ENCODE results near the gene CYYR1. TPM values are rescaled to one million over a fixed set of nuclear protein-coding genes. Genes with fewer than 3 reads are reported as not detected.

The CYYR1 gene
- total RNA-seq, 1 donor from 2014 or later: 51.3 TPM

GRCh38 chr21:26563856-26564503 is 9.1 kb downstream of the CYYR1 start:
- Histone ChIP-seq H3K27ac (no peak overlapping the region), H3K36me3 (no peaks in the 10 kb centered on the region), H3K9me3 (no peaks in the 10 kb centered on the region), H3K4me3 (no peak overlapping the region), H3K4me1 (no peaks in the 10 kb centered on the region), H3K27me3 (no peaks in the 10 kb centered on the region)
- TF ChIP-seq CTCF (IDR thresholded peaks at IDR 0.05): no peak
- intact Hi-C loops (cut with DNase I): no loop called here
- DNase-seq: no peak
- no peak for ATAC-seq

DNA sequence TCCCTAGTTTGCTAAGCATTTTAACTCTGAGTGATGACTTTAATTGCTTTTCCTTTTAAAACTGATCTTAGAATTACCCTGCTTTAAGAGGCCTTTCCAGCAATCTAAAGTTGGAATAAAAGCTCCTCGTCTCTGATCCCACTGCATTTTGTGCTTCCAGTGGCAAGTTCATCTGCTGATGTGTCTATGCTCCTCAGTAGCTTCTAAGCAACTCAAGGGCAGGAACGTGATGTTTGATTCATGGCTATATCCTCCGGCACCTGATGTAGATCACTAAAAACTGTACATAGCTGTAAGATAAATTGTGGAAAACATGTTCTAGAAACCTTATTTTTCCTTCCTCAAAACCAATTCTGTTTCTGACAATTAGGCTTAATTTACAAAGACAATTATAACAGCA is 12.5 kb downstream of the CYYR1 start:
- intact Hi-C loops (cut with DNase I): no loop called here
- H3K36me3 ChIP-seq: no peaks in the 10 kb centered on the region
- ATAC-seq (no peak), DNase-seq (no peak)
- H3K27me3 ChIP-seq: no peaks in the 10 kb centered on the region
- no peak overlapping the region for H3K27ac ChIP-seq
- H3K4me1 ChIP-seq: no peaks in the 10 kb centered on the region
- TF ChIP-seq CTCF (IDR thresholded peaks at IDR 0.05): no peak
- no peak overlapping the region for H3K4me3 ChIP-seq
- no peaks in the 10 kb centered on the region for H3K9me3 ChIP-seq

DNA sequence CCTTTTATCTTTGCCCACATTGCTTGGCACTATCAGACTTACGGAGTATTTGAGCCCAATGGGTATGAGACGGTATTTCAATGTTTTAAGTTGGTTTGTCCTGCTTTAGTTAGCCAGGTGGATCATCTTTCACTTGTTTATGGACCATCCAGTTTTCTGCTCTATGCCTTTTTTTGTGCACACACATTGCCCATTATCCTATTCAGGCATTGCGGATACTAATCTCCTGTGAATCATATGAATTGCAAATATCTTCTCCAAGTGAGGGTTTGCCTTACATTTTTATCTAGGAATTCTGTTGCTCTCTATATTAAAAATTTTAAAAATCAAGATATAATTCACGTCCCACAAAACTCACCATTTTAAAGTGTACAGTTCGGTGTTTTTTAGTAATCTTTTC is 14.0 kb downstream of the CYYR1 start:
- H3K36me3 ChIP-seq: no peaks in the 10 kb centered on the region
- no peak for DNase-seq
- H3K4me3 ChIP-seq: no peak overlapping the region
- no peak overlapping the region for H3K27ac ChIP-seq
- intact Hi-C loops (cut with DNase I): no loop called here
- H3K27me3 ChIP-seq: no peaks in the 10 kb centered on the region
- H3K4me1 ChIP-seq: no peaks in the 10 kb centered on the region
- no peaks in the 10 kb centered on the region for H3K9me3 ChIP-seq
- no peak for ATAC-seq
- no peak for TF ChIP-seq CTCF (IDR thresholded peaks at IDR 0.05)

DNA sequence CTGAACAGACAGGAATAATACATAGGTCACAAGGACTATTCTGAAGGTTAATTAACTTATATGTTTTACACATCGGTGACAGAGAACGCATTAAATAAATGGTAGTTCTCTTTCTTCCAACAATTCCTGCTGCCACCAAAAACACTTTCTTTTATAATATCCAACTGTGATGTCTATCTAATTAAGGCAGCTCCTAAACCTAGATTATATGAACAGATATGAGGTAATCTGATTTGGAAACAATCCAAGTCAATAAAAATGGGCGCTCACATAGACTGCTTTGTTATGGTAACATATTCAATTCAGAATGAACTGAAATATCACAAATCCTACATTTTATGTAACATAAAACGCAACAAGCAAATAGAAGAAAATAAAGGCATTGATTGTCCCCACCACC is 16.0 kb downstream of the CYYR1 start:
- ATAC-seq (no peak), DNase-seq (no peak)
- H3K4me1 ChIP-seq: no peaks in the 10 kb centered on the region
- no peaks in the 10 kb centered on the region for H3K36me3 ChIP-seq
- intact Hi-C loops (cut with DNase I): no loop called here
- H3K27ac ChIP-seq: no peak overlapping the region
- TF ChIP-seq CTCF (IDR thresholded peaks at IDR 0.05): no peak
- no peaks in the 10 kb centered on the region for H3K9me3 ChIP-seq
- no peaks in the 10 kb centered on the region for H3K27me3 ChIP-seq
- no peak overlapping the region for H3K4me3 ChIP-seq

GRCh38 chr21:26555540-26556146 is 17.4 kb downstream of the CYYR1 start:
- Histone ChIP-seq H3K9me3 (no peaks in the 10 kb centered on the region), H3K4me1 (no peaks in the 10 kb centered on the region), H3K4me3 (no peak overlapping the region), H3K27me3 (no peaks in the 10 kb centered on the region), H3K27ac (no peak overlapping the region), H3K36me3 (no peaks in the 10 kb centered on the region)
- ATAC-seq (no peak), DNase-seq (no peak)
- no peak for TF ChIP-seq CTCF (IDR thresholded peaks at IDR 0.05)
- intact Hi-C loops (cut with DNase I): no loop called here

All from upper lobe of right lung (tissue), 1 donor.